Caki2 (cell line): ENCODE results near the gene KIAA1614. TPM values are rescaled to one million over a fixed set of nuclear protein-coding genes. Genes with fewer than 3 reads are reported as not detected.

Experiments
- DNase-seq: peaks from one replicate; pipeline ENCODE4 v3.0.0-alpha.2; 2015; ENCODE audit warnings: low read depth
- in situ Hi-C: cut with HindIII; loops from 2 replicates; pipeline ENCODE4 v1.10.0; 2016; ENCODE audit warnings: low sequenced_read_pairs, low pct_unique_long_range_greater_than_20kb, mixed read lengths
- total RNA-seq: library from RNA; depleted of rRNA; stranded (reverse); fragments of >200 nt; shearing (Covaris generic); gene quantifications from 2 replicates; pipeline ENCODE4 v1.2.3, GENCODE V29; 2014; ENCODE audit warnings: low replicate concordance

The KIAA1614 gene
- total RNA-seq, 1 experiment from 2014 or later: 0.10 TPM

- in situ Hi-C loops: no loop called here
- DNase-seq: no peak
These were observed 22.8 kb downstream of the KIAA1614 start for GRCh38 chr1:180935326-180936109.

GRCh38 chr1:180936110-180937011 is 23.7 kb downstream of the KIAA1614 start:
- in situ Hi-C loops: no loop called here
- DNase-seq: no peak

- DNase-seq: no peak
- in situ Hi-C loops: no loop called here
These were observed 24.3 kb downstream of the KIAA1614 start for GRCh38 chr1:180937012-180937372.

GRCh38 chr1:180937624-180938225 is 25.0 kb downstream of the KIAA1614 start:
- in situ Hi-C loops: no loop called here
- no peak for DNase-seq

GRCh38 chr1:180939073-180939710 is 26.5 kb downstream of the KIAA1614 start:
- in situ Hi-C loops: no loop called here
- DNase-seq: no peak

- in situ Hi-C loops: no loop called here
- no peak for DNase-seq
These were observed 27.0 kb downstream of the KIAA1614 start for GRCh38 chr1:180939711-180940103.

- DNase-seq: no peak
- in situ Hi-C loops: no loop called here
These were observed 27.7 kb downstream of the KIAA1614 start for GRCh38 chr1:180940445-180940844.

- DNase-seq: no peak
- in situ Hi-C loops: no loop called here
These were observed 29.0 kb downstream of the KIAA1614 start for GRCh38 chr1:180941518-180942275.

GRCh38 chr1:180945151-180945550 is 32.5 kb downstream of the KIAA1614 start:
- in situ Hi-C loops: no loop called here
- no peak for DNase-seq

- in situ Hi-C loops: no loop called here
- no peak for DNase-seq
These were observed 32.9 kb downstream of the KIAA1614 start for GRCh38 chr1:180945551-180945950.

GRCh38 chr1:180946056-180946455 is 33.4 kb downstream of the KIAA1614 start:
- no peak for DNase-seq
- in situ Hi-C loops: no loop called here

- DNase-seq: no peak
- in situ Hi-C loops: no loop called here
These were observed 34.1 kb downstream of the KIAA1614 start for GRCh38 chr1:180946541-180947498.

- DNase-seq: no peak
- in situ Hi-C loops: no loop called here
These were observed 34.8 kb downstream of the KIAA1614 start for GRCh38 chr1:180947499-180947885.

GRCh38 chr1:180947901-180948640 is 35.4 kb downstream of the KIAA1614 start:
- in situ Hi-C loops: no loop called here
- no peak for DNase-seq

GRCh38 chr1:180948641-180949615 is 36.2 kb downstream of the KIAA1614 start:
- no peak for DNase-seq
- in situ Hi-C loops: no loop called here
